HL-60/S4 (cell line): ENCODE data around the gene FOXP4.

Source experiments
- in situ Hi-C: fragments of 300-500 bp; cut with MboI; formaldehyde crosslinking; loops from 2 replicates; pipeline ENCODE4 v1.14.3; 2022; ENCODE audit warnings: low sequenced_read_pairs

FOXP4 gene

DNA sequence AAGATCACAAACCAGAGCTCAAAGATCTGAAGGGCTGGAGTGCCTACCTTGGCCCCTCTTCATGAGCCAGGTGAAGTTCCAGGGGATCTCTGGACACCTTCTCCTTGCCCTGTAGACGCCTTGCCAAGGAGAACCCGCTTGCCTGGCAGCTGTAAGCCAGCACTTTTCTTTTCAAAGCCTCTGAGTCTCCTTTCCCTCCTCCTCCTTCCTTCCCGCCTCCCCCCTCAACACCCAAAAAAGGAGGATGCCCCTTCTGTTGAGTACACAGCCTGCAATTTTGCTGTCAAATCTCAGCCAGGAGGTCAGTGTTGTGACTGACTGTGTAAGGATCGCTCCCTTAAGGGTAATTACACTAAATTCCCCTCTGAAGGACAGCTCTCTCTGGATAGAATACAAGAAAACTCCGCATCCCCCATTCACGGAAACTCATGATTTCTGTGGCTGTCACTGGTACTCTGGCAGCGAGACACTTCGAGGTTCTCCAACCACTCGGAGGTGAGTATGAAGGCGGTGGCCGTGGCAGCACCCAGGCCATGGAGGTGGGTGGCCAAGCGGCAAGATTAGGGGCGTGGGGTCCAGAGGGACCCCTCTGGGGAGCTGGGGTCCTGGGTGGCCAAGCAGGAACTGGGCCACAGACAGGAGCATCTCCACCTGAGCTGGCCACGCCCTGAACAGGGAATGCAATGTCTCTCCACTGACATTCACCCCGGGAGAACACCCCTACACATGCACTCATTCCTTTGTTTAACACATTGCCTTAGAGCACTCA lies 23.2 kb upstream of the FOXP4 start:
- in situ Hi-C loops, result no loop called here

DNA sequence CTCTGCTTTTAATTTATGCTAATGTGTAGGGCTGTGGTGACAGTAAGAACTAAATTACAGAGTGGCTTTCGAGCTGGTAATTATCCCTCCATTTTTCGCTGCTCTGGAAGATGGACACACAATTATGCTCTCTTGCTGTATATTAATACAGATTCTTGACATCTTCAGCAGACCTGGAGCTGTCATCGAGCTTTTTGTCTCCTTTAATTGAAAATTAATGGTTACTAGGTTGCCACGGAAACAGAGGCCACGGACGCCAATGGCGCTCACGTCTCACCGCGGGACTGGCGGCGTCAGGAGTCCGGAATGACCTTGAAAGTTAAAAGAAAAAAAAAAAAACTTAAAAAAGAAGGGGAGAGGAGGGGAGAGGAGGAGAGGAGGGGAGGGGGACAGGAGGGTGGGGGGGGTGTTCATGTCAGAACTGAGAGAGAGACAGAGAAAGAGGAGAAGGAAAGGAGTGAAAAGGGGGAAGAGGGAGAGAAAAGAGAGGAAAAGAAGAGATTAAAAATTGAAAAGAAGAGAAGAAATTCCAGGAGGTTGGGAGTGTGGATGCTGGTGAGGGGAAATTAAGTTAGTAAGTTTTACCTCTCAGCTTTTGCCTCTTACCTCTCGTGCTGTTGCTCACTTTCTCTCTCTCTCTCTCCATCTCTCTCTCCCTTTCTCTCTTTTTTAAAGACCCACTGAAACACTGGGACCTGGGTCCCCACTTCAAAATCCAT lies 22.1 kb upstream of the FOXP4 start:
- in situ Hi-C loops, result no loop called here

DNA sequence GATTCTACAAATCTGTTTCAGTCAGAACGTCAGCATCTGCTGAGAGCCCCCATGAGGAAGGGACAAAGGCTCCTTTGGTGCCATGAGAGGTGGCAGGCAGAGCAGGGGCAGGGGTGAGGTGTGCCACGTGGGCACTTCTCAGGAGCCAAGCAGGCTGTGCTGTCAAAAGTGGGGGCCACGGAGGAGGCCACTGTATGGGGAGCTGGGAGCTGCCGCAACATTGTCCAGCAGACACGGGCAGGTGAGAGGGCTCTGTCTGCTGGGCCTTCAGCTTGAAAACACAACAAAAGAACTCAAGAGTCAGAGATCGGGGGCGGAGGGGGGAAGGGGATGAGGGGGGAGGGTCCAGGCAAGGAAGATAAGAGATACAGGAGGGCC lies 21.6 kb upstream of the FOXP4 start:
- in situ Hi-C loops, result no loop called here

DNA sequence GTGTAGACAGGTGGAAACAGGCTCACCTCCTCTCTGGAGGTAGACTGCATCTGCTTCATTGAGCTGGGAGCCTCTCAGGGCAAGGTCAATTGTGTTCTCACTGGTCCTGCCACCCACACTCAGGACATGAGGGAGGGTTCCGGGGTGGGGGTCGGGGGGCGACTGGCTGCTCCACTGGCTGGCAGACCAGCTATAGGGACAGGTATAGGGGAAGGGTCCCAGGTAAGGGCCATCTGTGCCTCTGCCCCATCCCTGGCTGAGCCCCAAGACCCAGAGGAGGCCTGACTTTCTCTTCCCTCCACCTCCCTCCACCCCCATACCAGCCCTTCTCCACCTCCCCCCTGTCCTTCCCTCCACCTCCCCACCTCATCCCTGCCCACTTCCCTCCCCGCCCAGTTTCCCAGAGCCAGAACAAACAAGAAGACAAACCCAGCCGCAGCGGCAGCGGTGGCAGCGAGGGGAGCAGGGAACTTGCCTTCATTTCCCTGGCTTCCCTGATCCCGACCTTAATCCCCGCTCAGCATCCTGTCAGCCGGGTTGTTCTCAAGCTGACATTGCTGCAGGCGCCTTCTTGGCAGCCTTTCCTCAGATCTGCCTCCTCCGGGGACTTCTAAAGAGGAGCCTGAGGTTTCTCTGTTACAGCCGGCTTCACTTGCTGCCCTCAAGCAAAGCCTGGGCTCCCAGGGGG lies 18.3 kb upstream of the FOXP4 start:
- in situ Hi-C loops, result no loop called here

DNA sequence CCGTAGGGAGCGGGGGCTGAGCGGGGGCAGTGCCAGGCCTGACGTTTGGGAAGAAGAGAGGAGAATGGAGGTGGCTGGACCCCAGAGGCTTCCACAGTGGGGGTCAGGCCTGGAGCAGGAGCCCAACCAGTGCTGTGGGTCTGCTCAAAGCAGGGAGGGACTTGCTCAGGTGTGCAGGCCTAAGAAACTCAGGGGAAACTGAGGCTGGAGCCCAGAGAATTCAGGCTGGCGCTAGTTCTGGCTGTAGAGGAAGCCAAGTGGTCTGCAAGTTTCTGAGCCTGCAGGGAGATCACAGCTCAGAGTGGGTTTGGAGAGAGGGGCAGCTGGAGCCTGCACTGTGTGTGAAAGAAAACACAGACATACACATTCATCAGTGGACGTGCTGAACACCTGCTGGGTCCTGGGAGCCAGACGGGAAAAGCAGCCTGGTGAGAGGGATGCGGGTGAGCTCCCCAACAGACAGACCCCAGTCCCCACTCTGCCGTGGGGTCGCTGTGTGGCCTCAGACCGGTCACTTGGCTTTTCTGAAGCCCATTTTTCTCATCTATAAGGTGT lies 17.7 kb upstream of the FOXP4 start:
- in situ Hi-C loops, result no loop called here

DNA sequence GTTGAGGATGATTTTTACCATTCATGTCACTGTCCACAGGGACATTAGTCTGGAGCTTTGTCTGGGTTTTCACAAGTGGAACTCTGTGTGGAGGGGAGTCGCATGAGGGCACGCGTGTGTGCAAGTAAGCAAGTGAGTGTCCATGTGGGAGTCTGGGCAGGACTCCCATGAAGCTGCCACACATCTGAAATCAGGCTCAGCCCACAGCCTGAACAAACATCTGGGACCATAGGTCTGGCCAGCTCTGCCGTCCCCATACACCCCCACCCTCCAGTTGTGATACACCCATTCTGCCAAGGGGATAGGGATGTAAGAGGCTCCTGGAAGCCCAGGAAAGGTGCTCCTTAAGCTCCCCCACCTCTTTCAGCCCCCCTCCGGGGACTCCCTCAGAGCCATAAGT lies 17.1 kb upstream of the FOXP4 start:
- in situ Hi-C loops, result no loop called here

DNA sequence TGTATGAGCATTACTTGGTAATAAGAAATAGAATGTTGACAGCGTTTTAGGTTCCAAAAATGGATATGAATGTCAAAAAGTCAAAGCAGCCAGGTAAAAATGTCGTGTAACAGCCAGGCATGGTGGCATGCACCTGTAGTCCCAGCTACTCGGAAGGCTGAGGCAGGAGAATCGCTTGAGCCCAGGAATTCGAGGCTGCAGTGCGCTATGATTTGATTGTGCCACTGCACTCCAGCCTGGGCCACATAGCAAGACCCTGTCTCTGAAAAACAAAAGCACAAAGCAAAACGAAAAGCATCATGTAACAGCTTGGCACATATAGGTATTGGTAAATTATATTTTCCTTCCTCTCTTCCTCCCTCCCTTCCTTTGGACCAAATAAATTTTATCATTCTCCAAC lies 16.2 kb upstream of the FOXP4 start:
- in situ Hi-C loops, result no loop called here

DNA sequence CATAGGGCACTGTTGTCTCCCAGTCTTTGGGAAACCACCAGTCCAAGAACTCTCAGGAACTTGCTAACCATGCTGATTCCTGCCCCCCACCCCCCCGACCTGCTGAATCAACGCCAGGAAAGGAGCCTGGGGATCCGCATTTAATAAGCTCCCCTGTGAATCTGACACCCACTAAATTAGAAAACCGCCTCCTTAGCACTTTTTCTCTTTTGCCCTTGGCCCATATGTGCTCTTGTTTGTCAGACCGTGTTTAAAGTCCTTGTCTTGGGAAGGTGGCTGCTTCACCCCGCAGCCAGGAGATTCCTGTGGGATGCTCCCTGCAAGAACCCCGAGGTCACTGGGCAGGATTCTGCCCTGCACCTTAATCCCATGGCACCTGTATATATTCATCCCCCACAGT lies 15.7 kb upstream of the FOXP4 start:
- in situ Hi-C loops, result no loop called here

DNA sequence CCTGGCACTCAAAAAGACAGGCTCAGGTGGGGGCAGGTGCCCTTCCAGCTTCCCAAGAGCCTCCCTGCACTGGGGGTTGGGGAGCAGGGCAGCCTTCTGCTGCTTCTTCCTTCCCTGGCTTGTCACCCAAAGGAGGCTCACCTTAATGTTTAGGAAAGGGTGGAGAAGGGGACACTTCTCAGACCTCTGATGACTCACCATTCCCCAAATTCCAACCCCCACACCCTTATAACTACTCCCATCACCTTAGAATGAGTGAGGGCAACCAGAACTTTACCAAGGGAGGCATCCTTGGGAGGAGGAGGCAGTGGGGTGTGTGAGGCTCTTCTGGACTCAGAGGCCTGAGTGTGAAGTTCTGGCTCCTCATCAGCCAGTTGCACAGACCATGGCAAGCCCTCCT lies 15.2 kb upstream of the FOXP4 start:
- in situ Hi-C loops, result no loop called here

DNA sequence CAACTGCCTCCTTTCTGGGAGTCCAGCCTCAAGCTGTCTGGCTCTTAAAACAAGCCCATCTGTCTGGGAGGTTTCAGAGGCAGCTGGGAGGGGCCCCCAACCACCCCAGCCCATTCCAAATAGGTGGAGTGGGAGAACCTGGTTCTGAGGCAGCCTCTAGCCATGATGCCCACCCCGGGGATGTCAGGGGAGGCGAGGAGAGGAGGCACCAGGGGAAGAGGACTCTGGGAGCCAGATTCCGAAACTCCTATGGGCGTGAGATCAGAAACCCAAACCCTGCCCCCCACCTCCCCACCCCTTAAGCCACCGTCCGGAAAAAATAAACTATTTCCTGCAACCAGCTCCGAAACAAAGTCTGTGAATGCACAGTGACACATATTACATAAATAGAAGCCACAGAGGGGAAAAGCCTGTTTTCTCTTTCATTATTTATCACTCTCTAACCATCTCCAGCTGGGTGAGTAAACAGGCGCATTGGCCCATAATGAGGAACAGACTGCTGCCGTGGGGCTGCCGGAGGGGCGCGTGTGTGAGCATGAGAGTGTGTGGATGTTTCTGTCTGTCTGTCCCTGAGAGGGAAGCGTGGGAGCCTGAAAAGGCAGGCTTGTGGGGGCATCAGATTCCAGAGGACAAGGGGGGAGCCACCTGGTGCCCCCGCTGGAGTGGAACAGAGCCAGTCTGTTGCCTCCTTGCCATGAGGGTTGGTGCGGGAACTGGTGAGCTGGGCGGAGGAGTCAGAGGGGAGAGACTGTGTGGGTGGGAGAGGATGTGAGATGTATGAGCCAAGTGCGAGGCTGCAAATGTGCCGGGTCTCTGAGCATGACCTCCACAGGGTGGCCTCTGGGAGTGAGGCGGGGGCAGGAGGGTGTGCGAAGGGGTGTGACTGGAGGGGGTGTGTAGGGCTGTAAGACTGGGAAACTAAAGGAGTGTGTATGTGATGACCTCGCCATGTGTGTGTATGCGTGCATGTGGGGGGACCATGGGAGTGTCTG lies 14.3 kb upstream of the FOXP4 start:
- in situ Hi-C loops, result no loop called here

DNA sequence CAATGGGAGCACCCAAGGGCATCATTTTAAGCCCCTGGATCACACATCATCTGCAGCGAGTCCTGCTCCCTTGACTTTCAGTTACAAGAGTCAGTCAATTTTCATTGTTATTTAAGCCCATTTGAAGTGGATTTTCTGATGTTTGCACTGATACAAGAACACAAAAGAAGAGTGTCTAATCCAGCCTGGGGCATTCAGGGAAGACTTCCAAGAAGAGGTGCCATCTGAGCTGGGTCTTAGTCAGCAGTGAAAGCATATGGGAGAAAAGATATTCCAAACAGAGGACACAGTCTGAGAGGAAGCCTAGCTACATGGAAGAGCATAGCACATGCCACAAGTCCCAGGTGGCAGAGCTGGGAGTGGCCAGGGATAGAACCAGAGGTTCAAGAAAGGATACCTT lies 10.4 kb upstream of the FOXP4 start:
- in situ Hi-C loops, result no loop called here

DNA sequence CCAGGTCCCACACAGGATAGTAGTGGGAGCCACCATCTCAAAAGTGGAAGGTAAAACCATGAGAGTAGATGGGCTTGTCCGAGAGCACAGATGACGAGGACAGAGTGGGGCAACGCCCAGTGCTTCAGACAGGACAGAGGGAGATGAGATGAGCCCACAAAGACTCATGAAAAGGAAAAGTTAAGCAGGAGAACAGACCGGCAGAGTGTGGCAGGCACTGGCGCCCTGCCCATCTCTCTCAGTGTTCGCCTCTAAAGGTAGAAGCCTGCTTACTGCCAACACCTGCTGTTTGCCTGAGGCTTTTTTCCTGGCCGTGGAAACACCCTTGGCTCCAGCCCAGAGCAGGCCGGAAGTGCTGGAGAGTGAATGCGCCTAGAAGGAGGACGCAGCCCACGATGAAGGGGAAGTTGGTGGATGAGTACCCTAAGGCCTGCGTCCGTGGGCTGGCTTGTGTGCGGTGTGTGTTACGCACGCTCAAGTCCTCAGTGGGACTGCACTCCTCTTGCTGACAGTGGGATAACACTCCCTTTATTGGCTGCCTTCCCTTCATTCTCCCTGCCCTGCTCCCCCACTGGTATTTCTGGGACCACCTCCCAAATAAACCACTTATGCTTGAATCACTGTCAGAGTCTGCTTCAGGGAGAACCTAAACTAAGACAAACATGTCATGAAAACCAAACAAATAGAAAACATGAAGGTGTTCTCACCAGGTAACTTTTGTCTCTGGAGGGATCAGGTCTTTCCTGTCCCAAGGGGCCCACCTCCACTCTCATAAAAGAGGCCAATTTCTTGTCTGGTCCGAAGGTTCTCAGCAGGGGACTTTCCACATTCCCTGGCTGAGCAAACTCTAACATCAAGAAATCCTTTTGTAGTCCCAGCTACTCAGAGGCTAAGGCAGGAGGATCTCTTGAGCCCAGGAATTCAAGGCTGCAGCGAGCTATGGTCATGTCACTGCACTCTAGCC lies 9.1 kb upstream of the FOXP4 start:
- in situ Hi-C loops, result no loop called here

DNA sequence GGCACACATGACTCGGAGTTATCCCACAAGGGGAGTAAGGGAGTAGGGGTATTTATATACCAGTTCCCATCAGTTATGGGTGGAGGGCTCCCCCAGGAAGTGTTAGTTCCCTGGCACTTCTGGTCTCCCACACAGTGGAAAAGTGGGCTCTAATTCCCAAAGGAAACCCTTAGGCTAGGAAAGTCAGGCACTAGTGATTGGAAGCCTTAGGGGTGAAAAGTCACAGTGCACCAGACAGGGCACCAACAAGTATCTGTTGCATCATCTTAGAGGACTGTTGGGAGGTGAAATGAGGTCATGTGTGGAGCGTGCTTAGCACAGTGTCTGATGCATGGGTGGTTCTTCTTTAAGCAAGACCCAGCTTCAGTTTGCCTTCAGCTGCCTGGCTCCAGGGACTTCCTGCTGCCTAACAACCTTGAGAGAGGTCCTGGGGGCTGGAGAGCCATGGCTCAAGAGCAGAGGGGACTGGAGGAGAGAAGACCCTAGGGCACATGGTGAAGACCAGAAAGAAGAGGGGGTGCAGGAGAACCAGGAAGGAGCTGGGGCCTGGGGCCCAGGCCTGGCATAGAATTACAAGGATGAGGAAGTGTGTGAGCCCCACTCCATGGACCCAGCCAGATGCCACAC lies 7.5 kb upstream of the FOXP4 start:
- in situ Hi-C loops, result no loop called here

DNA sequence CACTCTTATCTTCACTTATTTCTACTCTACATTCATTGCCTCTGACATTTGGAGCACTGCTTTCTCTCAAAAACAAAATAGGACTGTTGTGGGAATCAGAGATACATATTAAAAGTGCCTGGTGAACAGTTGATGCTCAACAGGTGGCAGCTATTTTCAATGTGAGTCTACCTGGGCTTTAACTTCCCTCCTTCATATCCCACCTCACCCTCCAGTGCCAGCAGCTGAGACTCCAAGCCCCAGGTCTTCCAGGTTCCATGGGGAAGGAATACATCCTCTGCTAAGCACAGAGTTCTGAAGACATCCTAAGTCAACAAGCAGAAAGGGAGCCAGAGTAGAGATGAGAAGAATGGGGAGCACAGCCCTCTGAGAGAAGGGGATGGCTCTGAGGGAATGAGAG lies 7.0 kb upstream of the FOXP4 start:
- in situ Hi-C loops, result no loop called here

DNA sequence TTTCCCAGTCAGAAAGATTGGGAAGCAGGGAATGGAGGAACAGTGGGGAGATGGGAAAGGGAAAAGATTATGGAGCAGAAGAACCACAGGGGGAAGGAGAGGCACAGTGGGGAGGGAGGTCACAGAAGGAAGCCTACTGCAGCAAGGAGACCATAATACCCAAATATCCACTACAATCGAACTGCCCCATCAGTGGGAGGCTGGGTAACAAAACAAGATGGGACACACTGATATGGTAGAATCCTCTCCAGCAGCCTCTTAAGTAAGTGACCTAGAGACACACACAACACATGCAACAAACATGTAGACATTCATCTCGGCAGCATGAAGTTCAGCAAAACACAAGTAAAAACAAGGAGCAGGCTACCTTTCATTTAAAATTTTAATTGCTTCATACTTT lies 4.8 kb upstream of the FOXP4 start:
- in situ Hi-C loops, result no loop called here

DNA sequence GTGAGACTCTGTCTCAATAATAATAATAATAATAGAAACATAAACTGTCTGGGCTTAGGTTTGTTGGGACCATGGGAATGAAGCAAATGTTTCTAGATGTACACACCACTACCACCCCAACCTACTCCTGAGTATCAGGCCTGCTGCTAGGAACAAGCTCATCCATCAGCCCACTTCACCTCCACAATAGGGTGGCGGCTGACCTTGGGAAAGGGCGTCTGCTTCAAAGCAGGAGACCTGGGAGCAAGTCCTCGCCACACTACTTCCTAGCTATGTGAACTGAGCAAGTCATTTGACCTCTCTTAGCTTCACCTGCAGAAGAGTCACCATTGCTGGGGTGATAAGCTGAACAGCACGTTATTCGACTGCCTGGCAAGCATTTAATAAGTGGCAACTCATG lies 3.1 kb upstream of the FOXP4 start:
- in situ Hi-C loops, result no loop called here

DNA sequence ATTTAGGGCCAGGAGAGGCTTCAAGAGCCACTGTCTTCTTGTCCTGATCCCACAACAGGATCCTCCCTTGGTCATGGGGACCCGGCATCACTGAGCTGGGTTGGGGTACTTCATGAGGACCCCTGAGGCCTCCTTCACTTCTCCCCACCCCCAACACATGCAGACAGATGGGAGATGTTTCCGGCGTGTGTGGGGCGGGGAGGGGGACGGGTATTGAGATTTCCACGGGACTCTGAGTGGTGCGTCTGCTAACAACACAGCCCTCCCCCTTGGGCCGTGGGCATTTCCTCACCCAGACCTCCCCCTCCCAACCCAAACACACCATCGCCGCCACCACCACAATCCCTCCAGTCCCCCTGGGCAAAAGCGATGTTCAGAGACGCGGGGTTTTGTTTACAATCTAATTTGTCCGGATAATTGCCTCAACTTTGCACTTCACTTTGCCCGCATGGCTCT lies 906 bp upstream of the FOXP4 start:
- in situ Hi-C loops, result no loop called here

DNA sequence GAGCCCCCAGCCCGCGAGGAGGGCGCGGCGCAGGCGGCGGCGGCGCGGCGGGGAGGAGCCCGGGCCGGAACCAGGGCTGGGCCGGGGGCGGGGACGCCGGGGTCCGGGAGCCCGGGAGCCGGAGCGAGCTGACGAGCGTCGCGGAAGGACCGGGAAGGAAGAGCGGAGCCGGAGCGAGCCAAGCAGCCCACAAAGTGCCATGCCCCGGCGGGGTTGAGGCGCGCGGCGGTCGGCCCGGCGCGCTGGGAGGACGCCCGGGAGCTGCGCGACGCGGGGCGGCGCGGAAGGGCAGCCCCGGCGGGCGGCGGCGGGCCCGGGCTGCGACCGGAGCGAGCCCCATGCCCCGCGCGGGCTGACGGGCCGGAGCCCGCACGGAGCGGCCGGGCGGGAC lies 289 bp downstream of the FOXP4 start:
- in situ Hi-C loops, result no loop called here
